Activated gamma-delta T cell treated with anti-CD3 and anti-CD28 coated beads, Interleukin-2, amount 50 U/mL, for 16 hours (primary cell): ENCODE measurements around the gene SORCS2.
"Not testable (repeated sequence)": the region's sequence is repeated elsewhere in the genome, so short reads cannot be mapped to it uniquely, and the experiment has no call there.

ENCODE experiments used
- DNase-seq: peaks from one replicate; pipeline ENCODE4 v3.0.0-alpha.2; 2020; ENCODE audit warnings: low read depth

SORCS2 gene

GRCh38 chr4:7200801-7201200 is 8.5 kb downstream of the SORCS2 start:
- DNase-seq: no peak

- no peak for DNase-seq
Observed at GRCh38 chr4:7201420-7202305, 9.3 kb downstream of the SORCS2 start.

GRCh38 chr4:7202411-7202810 is 10.1 kb downstream of the SORCS2 start:
- DNase-seq: no peak

GRCh38 chr4:7204656-7205387 is 12.5 kb downstream of the SORCS2 start:
- DNase-seq: no peak

GRCh38 chr4:7206385-7206784 is 14.0 kb downstream of the SORCS2 start:
- no peak for DNase-seq

- DNase-seq: no peak
Observed at GRCh38 chr4:7206911-7207567, 14.7 kb downstream of the SORCS2 start.

- no peak for DNase-seq
Observed at GRCh38 chr4:7207628-7208231, 15.4 kb downstream of the SORCS2 start.

- no peak for DNase-seq
Observed at GRCh38 chr4:7208509-7209451, 16.4 kb downstream of the SORCS2 start.

- no peak for DNase-seq
Observed at GRCh38 chr4:7209699-7210098, 17.4 kb downstream of the SORCS2 start.

GRCh38 chr4:7210824-7211223 is 18.5 kb downstream of the SORCS2 start:
- DNase-seq: no peak

- DNase-seq: no peak
Observed at GRCh38 chr4:7212101-7212674, 19.9 kb downstream of the SORCS2 start.

- no peak for DNase-seq
Observed at GRCh38 chr4:7212921-7213320, 20.6 kb downstream of the SORCS2 start.

- DNase-seq: no peak
Observed at GRCh38 chr4:7213807-7214206, 21.5 kb downstream of the SORCS2 start.

GRCh38 chr4:7214359-7214758 is 22.0 kb downstream of the SORCS2 start:
- no peak for DNase-seq

- not testable (repeated sequence) for DNase-seq
Observed at GRCh38 chr4:7215187-7215586, 22.8 kb downstream of the SORCS2 start.

- no peak for DNase-seq
Observed at GRCh38 chr4:7217039-7217438, 24.7 kb downstream of the SORCS2 start.

- DNase-seq: no peak
Observed at GRCh38 chr4:7217474-7218321, 25.4 kb downstream of the SORCS2 start.

- DNase-seq: no peak
Observed at GRCh38 chr4:7218686-7219085, 26.3 kb downstream of the SORCS2 start.

- DNase-seq: no peak
Observed at GRCh38 chr4:7222521-7222920, 30.2 kb downstream of the SORCS2 start.

- DNase-seq: no peak
Observed at GRCh38 chr4:7223541-7223940, 31.2 kb downstream of the SORCS2 start.
